Osteocyte (in vitro differentiated cells): Measurements from ENCODE around the gene RNF217. TPM values are rescaled to one million over a fixed set of nuclear protein-coding genes. Genes with fewer than 3 reads are reported as not detected.
A peak's percentile ranks its signal among the peaks of the same experiment; 100 is the strongest.
"Not testable (repeated sequence)": the region's sequence is repeated elsewhere in the genome, so short reads cannot be mapped to it uniquely, and the experiment has no call there.

Experiments
- DNase-seq: peaks from one replicate; pipeline ENCODE4 v3.0.0; 2021; ENCODE audit warnings: mixed read lengths; ENCODE audit not compliant: unreplicated experiment; ENCODE audit errors: extremely low spot score
- H3K27ac Mint-ChIP-seq: one replicate; pipeline ENCODE4 v1.8.0; 2021; ENCODE audit warnings: mild to moderate bottlenecking, mixed read lengths; ENCODE audit not compliant: unreplicated experiment
- H3K27me3 Mint-ChIP-seq: one replicate; pipeline ENCODE4 v1.8.0; 2021; ENCODE audit warnings: mixed read lengths; ENCODE audit not compliant: unreplicated experiment
- H3K36me3 Mint-ChIP-seq: one replicate; pipeline ENCODE4 v1.8.0; 2021; ENCODE audit warnings: mixed read lengths; ENCODE audit not compliant: unreplicated experiment
- H3K4me1 Mint-ChIP-seq: one replicate; pipeline ENCODE4 v1.8.0; 2021; ENCODE audit warnings: mixed read lengths; ENCODE audit not compliant: unreplicated experiment
- H3K4me3 Mint-ChIP-seq: one replicate; pipeline ENCODE4 v1.8.0; 2021; ENCODE audit warnings: mild to moderate bottlenecking, moderate library complexity, mixed read lengths; ENCODE audit not compliant: unreplicated experiment
- H3K9me3 Mint-ChIP-seq: one replicate; pipeline ENCODE4 v1.8.0; 2021; ENCODE audit warnings: mixed read lengths; ENCODE audit not compliant: unreplicated experiment
- CTCF ChIP-seq: fragments of 200-600 bp; sonication (generic); IDR thresholded peaks from 2 replicates; pipeline ENCODE4 v1.5.0; 2021; ENCODE audit warnings: antibody characterized with exemption, mild to moderate bottlenecking, moderate library complexity
- total RNA-seq: library from RNA; stranded (reverse); gene quantifications from 2 replicates; pipeline ENCODE4 v1.2.1, GENCODE V29; 2021

Gene RNF217
- total RNA-seq, 1 donor from 2014 or later: 75.7 TPM

- Mint-ChIP-seq H3K9me3 (peaks cover 5% of the 10 kb centered on the region), H3K27ac (peak overlapping the region; percentile 98), H3K4me1 (peaks cover 61% of the 10 kb centered on the region), H3K4me3 (peak overlapping the region; percentile 90), H3K27me3 (no peaks in the 10 kb centered on the region), H3K36me3 (peaks cover 8% of the 10 kb centered on the region)
- DNase-seq: no peak
- TF ChIP-seq CTCF: no peak
These were observed 817 bp upstream of the RNF217 start for GRCh38 chr6:124961464-124961776.

GRCh38 chr6:124962639-124963415 is 590 bp downstream of the RNF217 start:
- H3K27me3 Mint-ChIP-seq: no peaks in the 10 kb centered on the region
- H3K27ac Mint-ChIP-seq: peak overlapping the region; percentile 93
- H3K4me3 Mint-ChIP-seq: peak overlapping the region; percentile 92
- peaks cover 9% of the 10 kb centered on the region for H3K36me3 Mint-ChIP-seq
- DNase-seq: no peak
- no peaks in the 10 kb centered on the region for H3K9me3 Mint-ChIP-seq
- TF ChIP-seq CTCF: peak; percentile 32
- H3K4me1 Mint-ChIP-seq: peaks cover 67% of the 10 kb centered on the region

- Mint-ChIP-seq H3K36me3 (peaks cover 13% of the 10 kb centered on the region), H3K27ac (peak overlapping the region; percentile 93), H3K27me3 (no peaks in the 10 kb centered on the region), H3K9me3 (no peaks in the 10 kb centered on the region), H3K4me3 (peak overlapping the region; percentile 92), H3K4me1 (peaks cover 67% of the 10 kb centered on the region)
- no peak for TF ChIP-seq CTCF
- DNase-seq: no peak
These were observed 1.2 kb downstream of the RNF217 start for GRCh38 chr6:124963416-124963785.

- H3K9me3 Mint-ChIP-seq: no peaks in the 10 kb centered on the region
- peaks cover 65% of the 10 kb centered on the region for H3K4me1 Mint-ChIP-seq
- no peak for TF ChIP-seq CTCF
- H3K4me3 Mint-ChIP-seq: peak overlapping the region; percentile 92
- H3K27ac Mint-ChIP-seq: peak overlapping the region; percentile 93
- DNase-seq: no peak
- H3K27me3 Mint-ChIP-seq: no peaks in the 10 kb centered on the region
- H3K36me3 Mint-ChIP-seq: peaks cover 13% of the 10 kb centered on the region
These were observed 1.9 kb downstream of the RNF217 start for GRCh38 chr6:124963831-124964763.

DNA sequence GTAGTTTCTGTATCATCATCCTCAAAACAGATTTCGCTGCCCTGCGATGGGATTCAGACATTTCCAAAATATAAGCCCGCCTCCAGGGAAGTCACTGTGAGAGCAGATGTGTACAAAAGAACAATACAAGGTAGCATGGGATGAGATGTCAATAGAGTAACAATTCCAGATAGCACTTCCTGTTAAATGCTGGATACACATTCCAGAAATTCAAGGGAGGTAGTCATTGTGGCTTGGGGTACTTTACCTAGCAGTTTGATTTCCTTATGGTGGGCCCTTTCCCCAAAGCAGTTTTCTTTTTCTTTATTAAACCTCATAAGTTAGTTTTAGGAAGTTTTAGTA is 2.5 kb downstream of the RNF217 start:
- Mint-ChIP-seq H3K27ac (peak overlapping the region; percentile 93), H3K4me1 (peaks cover 60% of the 10 kb centered on the region), H3K36me3 (peaks cover 13% of the 10 kb centered on the region), H3K4me3 (peak overlapping the region; percentile 92), H3K9me3 (no peaks in the 10 kb centered on the region), H3K27me3 (no peaks in the 10 kb centered on the region)
- no peak for TF ChIP-seq CTCF
- DNase-seq: no peak

DNA sequence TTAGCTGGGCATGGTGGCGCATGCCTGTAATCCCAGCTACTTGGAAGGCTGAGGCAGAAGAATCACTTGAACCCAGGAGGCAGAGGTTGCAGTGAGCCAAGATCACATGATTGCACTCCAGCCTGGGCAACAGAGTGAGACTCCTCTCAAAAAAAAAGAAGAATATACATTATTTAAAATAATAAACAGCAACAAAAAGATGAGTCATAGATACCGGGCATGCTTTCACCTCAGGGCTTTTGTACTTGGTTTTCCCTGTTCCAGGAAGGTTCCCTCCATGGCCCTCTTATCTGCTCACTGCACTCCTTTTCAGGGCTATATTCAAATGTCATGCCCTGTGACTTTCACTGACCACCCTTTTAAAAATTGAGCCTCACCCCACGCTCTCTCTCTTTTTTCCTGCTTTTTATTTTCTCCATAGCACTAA is 3.2 kb downstream of the RNF217 start:
- DNase-seq, H3K9me3 Mint-ChIP-seq, H3K27me3 Mint-ChIP-seq: not testable (repeated sequence)
- Mint-ChIP-seq H3K36me3 (peaks cover 13% of the 10 kb centered on the region), H3K4me1 (peaks cover 53% of the 10 kb centered on the region), H3K4me3 (peak overlapping the region; percentile 92), H3K27ac (peak overlapping the region; percentile 93)
